Body of pancreas (tissue), 4 donors: Measurements from ENCODE around the gene AEN. TPM values are rescaled to one million over a fixed set of nuclear protein-coding genes. Genes with fewer than 3 reads are reported as not detected.

Experiments
- ATAC-seq: fragments of 150-250 bp; one replicate; pipeline ENCODE4 v1.9.1; 2016
- DNase-seq, 4 donors: peaks; one replicate each; pipeline ENCODE4 v3.0.0-alpha.2; 2019
- H3K27ac ChIP-seq, 4 donors: fragments of 200-600 bp; sonication (generic); 1 replicate in 3 of 4; 2 replicates in 1 of 4; pipeline versions ENCODE4 v1.5.1 to v1.6.1; 2016 to 2019; ENCODE audit warnings: mild to moderate bottlenecking in 1 of 4, mixed read lengths in 1 of 4, moderate library complexity in 1 of 4
- H3K27me3 ChIP-seq, 2 donors: fragments of 200-600 bp; sonication (generic); one replicate each; pipeline ENCODE4 v1.6.0; 2016; ENCODE audit warnings: mild to moderate bottlenecking in 1 of 2
- H3K36me3 ChIP-seq, 2 donors: fragments of 200-600 bp; sonication (generic); replicated peaks in 1 of 2; 2 replicates each; pipeline ENCODE4 v1.5.1; 2016; ENCODE audit warnings: low read depth in 2 of 2; ENCODE audit not compliant: insufficient read depth in 1 of 2
- H3K4me1 ChIP-seq: fragments of 200-600 bp; sonication (generic); one replicate; pipeline ENCODE4 v1.6.0; 2016
- H3K4me3 ChIP-seq, 2 donors: fragments of 200-600 bp; sonication (generic); 1 replicate in 1 of 2; 2 replicates in 1 of 2; pipeline ENCODE4 v1.5.1; 2016 to 2019
- H3K9me3 ChIP-seq, 3 donors: fragments of 200-600 bp; sonication (generic); 1 replicate in 2 of 3; 2 replicates in 1 of 3; pipeline ENCODE4 v1.5.1; 2016
- POLR2A ChIP-seq, 3 donors: fragments of 450-650 bp; IDR thresholded peaks; one replicate each; pipeline ENCODE4 v1.6.1; 2016; ENCODE audit warnings: antibody characterized with exemption in 3 of 3, mild to moderate bottlenecking in 2 of 3
- WGBS, 2 donors: methylation state at CpG; one replicate each; pipeline ENCODE4 v1.1.5; 2017; 5-methylcytosine and 5-hydroxymethylcytosine counted together
- intact Hi-C: fragments of 100-400 bp; cut with DNase I; formaldehyde crosslinking; loops from one replicate; pipeline ENCODE4 v1.15.1; 2023
- total RNA-seq, 2 donors: library from RNA; depleted of rRNA; stranded (reverse); fragments of >200 nt; gene quantifications; one replicate each; pipeline ENCODE4 v1.1.0, GENCODE V29; 2016
- TF ChIP-seq, protein P1 (sequence below), 7 experiments: fragments of 450-650 bp in 4 of 7; fragments of 200-600 bp in 3 of 7; sonication (generic) in 3 of 7; IDR thresholded peaks; one replicate each; pipeline ENCODE4 v1.5.1; 2016 to 2019; ENCODE audit warnings: antibody characterized with exemption in 7 of 7

AEN gene
- total RNA-seq, 2 donors from 2014 or later, result 20.4 to 23.3 TPM

DNA sequence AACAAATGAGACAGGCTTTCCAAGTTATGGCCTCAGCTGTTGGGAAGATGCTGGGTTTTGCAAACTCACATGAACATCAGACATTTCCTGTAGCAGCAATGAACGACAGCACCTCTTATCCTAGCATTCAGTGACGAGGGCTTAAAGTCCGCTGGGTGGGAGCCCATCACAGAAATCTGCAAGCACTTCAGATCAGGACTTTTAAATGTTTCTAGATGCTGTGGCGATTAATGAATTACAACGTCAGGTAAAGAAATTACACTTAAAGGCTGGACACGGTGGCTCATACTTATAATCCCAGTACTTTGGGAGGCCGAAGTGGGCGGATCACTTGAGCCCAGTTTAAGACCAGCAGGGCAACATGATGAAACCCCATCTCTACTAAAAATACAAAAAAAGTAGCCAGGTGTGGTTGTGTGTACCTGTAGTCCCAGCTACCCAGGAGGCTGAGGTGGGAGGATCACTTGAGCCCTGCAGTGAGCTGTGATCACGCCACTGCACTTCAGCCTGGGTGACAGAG lies 3.9 kb downstream of the AEN start:
- Histone ChIP-seq H3K4me1 (peaks cover 63% of the 10 kb centered on the region), H3K36me3 (peaks cover 0 to 15% of the 10 kb centered on the region in 2 donors), H3K4me3 (no peak overlapping the region), H3K9me3 (no peaks in the 10 kb centered on the region), H3K27ac (peak overlapping the region in 3 of 4 donors; percentile 31 to 62 (median 48)), H3K27me3 (no peaks in the 10 kb centered on the region)
- intact Hi-C loops, result no loop called here
- 50 to 55% methylated on average over 9 of the region's 9 CpGs for WGBS, 2 donors
- DNase-seq (peak in 1 of 4 donors; percentile 27), ATAC-seq (no peak)
- TF ChIP-seq, protein P1, sequence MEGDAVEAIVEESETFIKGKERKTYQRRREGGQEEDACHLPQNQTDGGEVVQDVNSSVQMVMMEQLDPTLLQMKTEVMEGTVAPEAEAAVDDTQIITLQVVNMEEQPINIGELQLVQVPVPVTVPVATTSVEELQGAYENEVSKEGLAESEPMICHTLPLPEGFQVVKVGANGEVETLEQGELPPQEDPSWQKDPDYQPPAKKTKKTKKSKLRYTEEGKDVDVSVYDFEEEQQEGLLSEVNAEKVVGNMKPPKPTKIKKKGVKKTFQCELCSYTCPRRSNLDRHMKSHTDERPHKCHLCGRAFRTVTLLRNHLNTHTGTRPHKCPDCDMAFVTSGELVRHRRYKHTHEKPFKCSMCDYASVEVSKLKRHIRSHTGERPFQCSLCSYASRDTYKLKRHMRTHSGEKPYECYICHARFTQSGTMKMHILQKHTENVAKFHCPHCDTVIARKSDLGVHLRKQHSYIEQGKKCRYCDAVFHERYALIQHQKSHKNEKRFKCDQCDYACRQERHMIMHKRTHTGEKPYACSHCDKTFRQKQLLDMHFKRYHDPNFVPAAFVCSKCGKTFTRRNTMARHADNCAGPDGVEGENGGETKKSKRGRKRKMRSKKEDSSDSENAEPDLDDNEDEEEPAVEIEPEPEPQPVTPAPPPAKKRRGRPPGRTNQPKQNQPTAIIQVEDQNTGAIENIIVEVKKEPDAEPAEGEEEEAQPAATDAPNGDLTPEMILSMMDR (IDR thresholded peaks at IDR 0.05), result no peak
- no peak for TF ChIP-seq POLR2A (IDR thresholded peaks at IDR 0.05)

DNA sequence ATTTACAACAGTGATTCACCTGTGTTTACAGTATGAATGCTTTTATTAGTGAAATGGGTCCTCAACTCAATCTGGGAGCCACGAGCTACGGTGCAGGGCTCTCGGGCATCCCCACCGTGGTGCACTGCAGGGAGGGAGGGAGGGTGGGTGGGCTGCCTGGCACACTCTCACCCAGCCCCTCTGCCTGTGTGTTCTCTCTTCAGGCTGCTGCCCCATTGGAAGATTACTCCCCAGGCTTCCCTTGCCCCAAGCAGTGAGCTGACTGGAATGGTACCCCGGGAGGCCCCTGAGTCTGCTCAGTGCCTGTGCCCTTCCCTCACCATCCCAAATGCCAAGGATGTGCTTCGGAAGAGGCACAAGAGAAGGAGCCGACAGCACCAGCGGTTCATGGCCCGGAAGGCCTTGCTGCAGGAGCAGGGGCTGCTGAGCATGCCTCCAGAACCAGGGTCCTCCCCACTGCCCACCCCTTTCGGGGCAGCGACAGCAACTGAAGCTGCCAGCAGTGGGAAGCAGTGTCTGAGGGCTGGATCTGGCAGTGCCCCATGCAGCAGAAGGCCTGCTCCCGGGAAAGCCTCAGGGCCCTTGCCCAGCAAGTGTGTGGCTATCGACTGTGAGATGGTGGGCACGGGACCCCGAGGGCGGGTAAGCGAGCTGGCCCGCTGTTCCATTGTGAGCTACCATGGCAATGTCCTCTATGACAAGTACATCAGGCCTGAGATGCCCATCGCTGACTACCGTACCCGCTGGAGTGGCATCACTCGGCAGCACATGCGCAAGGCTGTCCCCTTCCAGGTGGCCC lies 5.0 kb downstream of the AEN start:
- TF ChIP-seq POLR2A (IDR thresholded peaks at IDR 0.05), result no peak
- TF ChIP-seq, protein P1 (IDR thresholded peaks at IDR 0.05), result no peak
- intact Hi-C loops, result no loop called here
- no peak for ATAC-seq
- WGBS, 2 donors, result 84 to 87% methylated on average over 10 to 22 of the region's 23 CpGs
- H3K27ac ChIP-seq, result no peak overlapping the region
- no peak for DNase-seq
- H3K27me3 ChIP-seq, result no peaks in the 10 kb centered on the region
- peaks cover 0 to 18% of the 10 kb centered on the region in 2 donors for H3K36me3 ChIP-seq
- H3K4me3 ChIP-seq, result no peak overlapping the region
- peaks cover 59% of the 10 kb centered on the region for H3K4me1 ChIP-seq
- no peaks in the 10 kb centered on the region for H3K9me3 ChIP-seq

DNA sequence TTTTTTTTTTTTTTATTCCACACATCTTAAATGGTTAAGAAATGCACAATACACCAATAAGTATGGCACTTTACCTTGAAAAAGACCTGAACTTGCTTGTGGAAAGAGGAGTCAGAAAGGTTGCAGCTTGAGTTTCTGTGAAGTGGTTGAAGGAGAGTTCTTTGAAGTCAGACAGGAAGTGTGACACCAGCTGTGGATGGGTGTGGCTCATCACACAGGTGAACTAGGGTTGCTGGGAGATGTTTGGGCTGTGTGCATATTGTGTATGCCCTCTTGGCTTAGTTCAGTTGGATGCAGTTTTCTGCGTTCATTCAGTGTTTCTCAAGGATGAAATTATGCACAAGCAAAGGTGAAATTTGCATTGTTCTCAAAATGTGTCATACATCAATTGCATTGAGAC lies 6.3 kb downstream of the AEN start:
- Histone ChIP-seq H3K9me3 (no peaks in the 10 kb centered on the region), H3K4me1 (peaks cover 54% of the 10 kb centered on the region), H3K27ac (no peak overlapping the region), H3K27me3 (no peaks in the 10 kb centered on the region), H3K4me3 (no peak overlapping the region), H3K36me3 (peaks cover 0 to 18% of the 10 kb centered on the region in 2 donors)
- WGBS, 2 donors, result 89 to 91% methylated on average over 1 of the region's 1 CpG
- intact Hi-C loops, result no loop called here
- no peak for ATAC-seq
- TF ChIP-seq, protein P1 (IDR thresholded peaks at IDR 0.05), result no peak
- TF ChIP-seq POLR2A (IDR thresholded peaks at IDR 0.05), result no peak
- no peak for DNase-seq

DNA sequence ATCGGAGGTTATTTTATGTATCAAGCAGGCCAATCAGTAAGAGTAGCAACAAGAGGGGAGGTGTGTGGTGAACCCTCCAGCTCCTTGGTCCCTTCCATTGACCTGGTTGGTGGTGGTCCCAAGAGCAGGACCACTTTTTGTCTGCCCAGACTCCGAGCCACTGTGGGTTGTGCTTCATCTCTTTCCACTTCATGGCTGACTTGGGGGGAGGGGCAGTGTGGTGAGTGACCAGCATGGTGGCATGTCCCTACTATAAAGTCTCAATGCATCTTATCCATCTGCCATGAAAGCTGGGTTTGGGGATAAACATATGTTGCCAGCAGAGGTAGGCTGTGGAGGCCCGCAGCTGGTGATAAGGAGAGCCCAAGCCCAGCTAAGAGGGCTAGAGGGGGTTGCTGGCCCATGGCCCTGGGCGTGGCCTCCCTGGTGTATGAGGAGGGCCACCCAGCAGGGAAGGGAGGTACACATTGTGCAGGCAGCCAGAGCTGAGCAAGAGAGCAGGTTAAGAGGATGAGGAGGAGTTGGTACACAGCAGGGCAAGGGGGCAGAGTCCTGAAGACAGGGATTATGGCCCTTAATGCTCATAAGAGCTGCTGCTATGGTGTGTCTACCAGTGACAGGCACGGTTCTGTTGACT lies 7.0 kb downstream of the AEN start:
- peaks cover 0 to 18% of the 10 kb centered on the region in 2 donors for H3K36me3 ChIP-seq
- H3K4me1 ChIP-seq, result peaks cover 47% of the 10 kb centered on the region
- H3K9me3 ChIP-seq, result no peaks in the 10 kb centered on the region
- intact Hi-C loops, result no loop called here
- H3K27me3 ChIP-seq, result no peaks in the 10 kb centered on the region
- no peak overlapping the region for H3K27ac ChIP-seq
- no peak overlapping the region for H3K4me3 ChIP-seq
- TF ChIP-seq, protein P1 (IDR thresholded peaks at IDR 0.05), result no peak
- no peak for TF ChIP-seq POLR2A (IDR thresholded peaks at IDR 0.05)
- ATAC-seq (no peak), DNase-seq (no peak)
- WGBS, 2 donors, result 67 to 72% methylated on average over 5 of the region's 5 CpGs
